ENCODE data around the gene EPS8. TPM values are rescaled to one million over a fixed set of nuclear protein-coding genes. Genes with fewer than 3 reads are reported as not detected.

Gene EPS8
- total RNA-seq, 2 donors from 2014 or later: 6.7 to 8.1 TPM

- no peak overlapping the region for H3K9ac ChIP-seq (ENCODE audit: extremely low read depth, low read length, poor library complexity, severe bottlenecking)
- no peak for TF ChIP-seq CTCF (conservative IDR thresholded peaks at IDR 0.05)
- no peak overlapping the region for H3K27ac ChIP-seq (ENCODE audit: low read depth, low read length)
- Mint-ChIP-seq H3K36me3 (ENCODE audit: low read depth) (peaks cover 11% of the 10 kb centered on the region), H3K4me1 (peaks cover 22% of the 10 kb centered on the region), H3K27ac (no peak overlapping the region), H3K9me3 (peaks cover 3% of the 10 kb centered on the region), H3K4me3 (no peak overlapping the region), H3K27me3 (ENCODE audit: insufficient read depth) (no peaks in the 10 kb centered on the region)
- H3K36me3 ChIP-seq (ENCODE audit: control insufficient read depth, insufficient read depth, low read length): no peaks in the 10 kb centered on the region
- no peaks in the 10 kb centered on the region for H3K27me3 ChIP-seq (ENCODE audit: control insufficient read depth, insufficient read depth, low read length, poor library complexity, severe bottlenecking)
- peaks cover 14% of the 10 kb centered on the region for H3K9me3 ChIP-seq (ENCODE audit: control insufficient read depth, low read length)
- peaks cover 5% of the 10 kb centered on the region for H3K4me1 ChIP-seq (ENCODE audit: control insufficient read depth, insufficient read depth, low read length)
- 100% methylated on average over 1 of the region's 1 CpG for WGBS, 2 experiments (ENCODE audit: insufficient coverage in 1 of 2, insufficient read length in 1 of 2)
- DNase-seq: no peak
- H3K4me3 ChIP-seq (ENCODE audit: low read length): no peak overlapping the region
Measured at GRCh38 chr12:15648558-15648957, 140.6 kb downstream of the EPS8 start.

- Histone ChIP-seq H3K27me3 (ENCODE audit: control insufficient read depth, insufficient read depth, low read length, poor library complexity, severe bottlenecking) (no peaks in the 10 kb centered on the region), H3K36me3 (ENCODE audit: control insufficient read depth, insufficient read depth, low read length) (no peaks in the 10 kb centered on the region), H3K9me3 (ENCODE audit: control insufficient read depth, low read length) (peaks cover 14% of the 10 kb centered on the region), H3K4me3 (ENCODE audit: low read length) (no peak overlapping the region), H3K9ac (ENCODE audit: extremely low read depth, low read length, poor library complexity, severe bottlenecking) (no peak overlapping the region), H3K27ac (ENCODE audit: low read depth, low read length) (no peak overlapping the region), H3K4me1 (ENCODE audit: control insufficient read depth, insufficient read depth, low read length) (peaks cover 5% of the 10 kb centered on the region)
- no peak overlapping the region for H3K4me3 Mint-ChIP-seq
- H3K4me1 Mint-ChIP-seq: peaks cover 22% of the 10 kb centered on the region
- H3K27ac Mint-ChIP-seq: no peak overlapping the region
- H3K9me3 Mint-ChIP-seq: peaks cover 3% of the 10 kb centered on the region
- no peak for DNase-seq
- no peak for TF ChIP-seq CTCF (conservative IDR thresholded peaks at IDR 0.05)
- H3K36me3 Mint-ChIP-seq (ENCODE audit: low read depth): peaks cover 11% of the 10 kb centered on the region
- 0% methylated on average over 1 of the region's 1 CpG; no CpG with 5 or more reads in 1 of the 2 experiments for WGBS, 2 experiments (ENCODE audit: insufficient coverage in 1 of 2, insufficient read length in 1 of 2)
- H3K27me3 Mint-ChIP-seq (ENCODE audit: insufficient read depth): no peaks in the 10 kb centered on the region
Measured at GRCh38 chr12:15646581-15646980, 142.6 kb downstream of the EPS8 start.

- peaks cover 11% of the 10 kb centered on the region for H3K4me1 Mint-ChIP-seq
- peaks cover 11% of the 10 kb centered on the region for H3K36me3 Mint-ChIP-seq (ENCODE audit: low read depth)
- Histone ChIP-seq H3K27me3 (ENCODE audit: control insufficient read depth, insufficient read depth, low read length, poor library complexity, severe bottlenecking) (no peaks in the 10 kb centered on the region), H3K36me3 (ENCODE audit: control insufficient read depth, insufficient read depth, low read length) (peaks cover 3% of the 10 kb centered on the region), H3K4me3 (ENCODE audit: low read length) (no peak overlapping the region), H3K9ac (ENCODE audit: extremely low read depth, low read length, poor library complexity, severe bottlenecking) (no peak overlapping the region), H3K4me1 (ENCODE audit: control insufficient read depth, insufficient read depth, low read length) (peaks cover 5% of the 10 kb centered on the region), H3K9me3 (ENCODE audit: control insufficient read depth, low read length) (peaks cover 14% of the 10 kb centered on the region), H3K27ac (ENCODE audit: low read depth, low read length) (no peak overlapping the region)
- peaks cover 3% of the 10 kb centered on the region for H3K9me3 Mint-ChIP-seq
- no peak overlapping the region for H3K4me3 Mint-ChIP-seq
- no peaks in the 10 kb centered on the region for H3K27me3 Mint-ChIP-seq (ENCODE audit: insufficient read depth)
- H3K27ac Mint-ChIP-seq: no peak overlapping the region
- DNase-seq: no peak
- no peak for TF ChIP-seq CTCF (conservative IDR thresholded peaks at IDR 0.05)
Measured at GRCh38 chr12:15644700-15645099, 144.5 kb downstream of the EPS8 start.

Measured in endodermal cell (in vitro differentiated cells).